ENCODE results near the gene MYCT1. TPM values are rescaled to one million over a fixed set of nuclear protein-coding genes. Genes with fewer than 3 reads are reported as not detected.

The MYCT1 gene
- total RNA-seq, 1 experiment from 2014 or later: not detected

DNA sequence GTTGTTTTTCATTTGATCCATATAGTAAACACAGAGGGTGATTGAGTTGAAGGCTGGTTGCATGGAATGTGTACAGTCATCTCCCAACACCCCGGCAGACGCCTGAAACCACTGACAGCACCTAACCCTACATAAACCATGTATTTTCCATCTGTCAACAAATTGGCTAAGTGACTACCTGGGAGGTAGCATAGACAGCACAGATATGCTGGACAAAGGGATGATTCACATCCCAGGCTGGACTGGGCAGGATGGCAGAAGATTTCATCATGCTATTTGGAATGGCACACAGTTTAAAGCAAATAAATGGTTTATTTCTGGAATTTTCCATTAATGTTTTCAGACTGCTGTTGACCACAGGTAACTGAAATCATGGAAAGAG, 48.5 kb downstream of the MYCT1 start:
- no peak overlapping the region for H3K9ac ChIP-seq (ENCODE audit: low read length)
- ChIA-PET POLR2A (no interaction called here), CTCF (no interaction called here), RAD21 (ENCODE audit: low non-redundant PET in 1 of 2, low total read pairs in 2 of 2, uncharacterized antibody in 2 of 2, unreplicated experiment in 2 of 2) (no interaction called here)
- peak; percentile 28 for DNase-seq (ENCODE audit: low read depth, low spot score)
- no peaks in the 10 kb centered on the region for H3K36me3 ChIP-seq (ENCODE audit: control insufficient read depth in 1 of 2, insufficient read depth in 2 of 2, low read length in 2 of 2)
- TF ChIP-seq ZFX (IDR thresholded peaks at IDR 0.05) (no peak), ZBTB33 (IDR thresholded peaks at IDR 0.05; ENCODE audit: extremely low read depth, insufficient replicate concordance, low read length) (no peak), POLR2AphosphoS5 (IDR thresholded peaks at IDR 0.05; ENCODE audit: low read depth, low read length) (no peak), SP1 (IDR thresholded peaks at IDR 0.05; ENCODE audit: low read depth) (peak; percentile 54), EZH2 (IDR thresholded peaks at IDR 0.05) (no peak), CBX3 (IDR thresholded peaks at IDR 0.05; ENCODE audit: low read depth) (no peak), ATF3 (IDR thresholded peaks at IDR 0.05) (peak; percentile 64), ELF1 (IDR thresholded peaks at IDR 0.05; ENCODE audit: borderline replicate concordance, low read depth) (no peak), CEBPB (IDR thresholded peaks at IDR 0.05; ENCODE audit: low read depth) (peak; percentile 86), CTCF (IDR thresholded peaks at IDR 0.05 in 2 of 3, conservative IDR thresholded peaks at IDR 0.05 in 1 of 3; ENCODE audit: borderline replicate concordance in 1 of 3, insufficient read depth in 1 of 3, low read depth in 2 of 3, low read length in 2 of 3) (no peak), ZNF274 (IDR thresholded peaks at IDR 0.05; ENCODE audit: low read depth, low read length) (no peak), EGR1 (IDR thresholded peaks at IDR 0.05; ENCODE audit: low read depth) (no peak), TCF7L2 (IDR thresholded peaks at IDR 0.05; ENCODE audit: borderline replicate concordance, extremely low read depth, insufficient read depth, insufficient read length) (no peak), POLR2A (IDR thresholded peaks at IDR 0.05; ENCODE audit: borderline replicate concordance, extremely low read depth, insufficient read depth, insufficient read length) (no peak), JUND (IDR thresholded peaks at IDR 0.05) (peak; percentile 29; the same call in 1 of the 2 replicates), RAD21 (IDR thresholded peaks at IDR 0.05; ENCODE audit: low read depth) (no peak), EZH2phosphoT487 (IDR thresholded peaks at IDR 0.05; ENCODE audit: borderline replicate concordance) (no peak), YY1 (IDR thresholded peaks at IDR 0.05; ENCODE audit: extremely low read depth, insufficient replicate concordance, low read depth, low read length) (no peak), SIN3A (IDR thresholded peaks at IDR 0.05; ENCODE audit: low read depth) (no peak), FOSL1 (IDR thresholded peaks at IDR 0.05; ENCODE audit: low read depth) (peak; percentile 30; the same call in 1 of the 2 replicates), REST (IDR thresholded peaks at IDR 0.05; ENCODE audit: low read depth) (no peak), SRF (IDR thresholded peaks at IDR 0.05; ENCODE audit: low read depth) (no peak)
- TF ChIP-seq, protein P1, sequence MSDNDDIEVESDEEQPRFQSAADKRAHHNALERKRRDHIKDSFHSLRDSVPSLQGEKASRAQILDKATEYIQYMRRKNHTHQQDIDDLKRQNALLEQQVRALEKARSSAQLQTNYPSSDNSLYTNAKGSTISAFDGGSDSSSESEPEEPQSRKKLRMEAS (IDR thresholded peaks at IDR 0.05): no peak
- no peaks in the 10 kb centered on the region for H3K9me3 ChIP-seq (ENCODE audit: control insufficient read depth in 1 of 2, insufficient read depth in 1 of 2, low read depth in 1 of 2, low read length in 2 of 2)
- H3K27ac ChIP-seq (ENCODE audit: low read depth, low read length): no peak overlapping the region
- BruUV-seq (replicated peaks): no TSS peak
- H3K4me1 ChIP-seq (ENCODE audit: control insufficient read depth in 1 of 2, insufficient read depth in 2 of 2, low read length in 2 of 2): no peaks in the 10 kb centered on the region; a peak in 1 of 4 replicates
- no peak for ATAC-seq
- intact Hi-C loops (cut with micrococcal nuclease): loop anchor here (5.0 kb wide), 1 partner anchor 276 kb away; no protein-coding TSS in a partner anchor
- no peak overlapping the region for H3K4me3 ChIP-seq (replicated peaks in 1 of 2; ENCODE audit: low read depth in 1 of 2, low read length in 2 of 2)
- no peaks in the 10 kb centered on the region for H3K9me2 ChIP-seq (ENCODE audit: insufficient read depth)
- H3K4me2 ChIP-seq (ENCODE audit: low read length): no peak overlapping the region
- no peaks in the 10 kb centered on the region for H4K20me1 ChIP-seq (ENCODE audit: insufficient read depth)
- H3K27me3 ChIP-seq (ENCODE audit: insufficient read depth, low read length): peaks cover 30% of the 10 kb centered on the region
- no peaks in the 10 kb centered on the region for H3K79me2 ChIP-seq (ENCODE audit: insufficient read depth, low read length)
- no peak overlapping the region for H2AFZ ChIP-seq (ENCODE audit: low read depth, low read length, poor library complexity, severe bottlenecking)

All from HCT116 (cell line).